ENCODE data around the gene HECW1. TPM values are rescaled to one million over a fixed set of nuclear protein-coding genes. Genes with fewer than 3 reads are reported as not detected.

Gene HECW1
- total and polyA plus RNA-seq, 2 experiments from 2014 or later, result 11.0 to 21.8 TPM

DNA sequence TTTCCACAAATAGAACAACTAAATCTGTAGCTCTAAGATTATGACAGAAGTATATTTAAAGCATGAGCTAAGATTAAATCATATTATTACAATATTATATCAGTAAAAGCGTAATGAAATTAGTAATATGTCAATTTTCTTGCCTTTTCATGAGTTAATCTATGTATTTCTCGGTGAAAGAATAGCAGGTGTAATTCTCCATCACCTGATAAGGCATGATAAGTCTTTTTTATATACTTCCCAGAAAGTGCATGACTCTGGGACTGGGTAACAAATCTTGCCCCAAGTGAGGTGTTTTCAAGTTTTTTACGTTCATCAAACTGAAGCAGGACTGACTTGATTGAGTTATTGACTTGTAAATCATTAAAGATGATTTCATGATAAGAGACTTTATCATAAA, 100.5 kb downstream of the HECW1 start:
- H3K36me3 Mint-ChIP-seq (ENCODE audit: low read depth), result no peaks in the 10 kb centered on the region; the same call in 2 of the 3 replicates
- peaks cover 36% of the 10 kb centered on the region for H3K4me1 ChIP-seq (ENCODE audit: insufficient read depth)
- H3K9me2 ChIP-seq (ENCODE audit: insufficient read depth), result peaks cover 3% of the 10 kb centered on the region; the same call in 1 of the 2 replicates
- H3K27ac Mint-ChIP-seq, result no peak overlapping the region
- TF ChIP-seq EZH2phosphoT487 (IDR thresholded peaks at IDR 0.05; ENCODE audit: unreplicated experiment) (no peak), STAT1 (IDR thresholded peaks at IDR 0.05; ENCODE audit: unreplicated experiment) (no peak), NANOG (IDR thresholded peaks at IDR 0.05; ENCODE audit: borderline replicate concordance) (no peak), POLR2AphosphoS5 (IDR thresholded peaks at IDR 0.05; ENCODE audit: low read depth) (no peak), ZNF114 (CRISPR knock-in tag; IDR thresholded peaks at IDR 0.05) (no peak), ZNF331 (CRISPR knock-in tag; IDR thresholded peaks at IDR 0.05; ENCODE audit: low read depth) (no peak), EZH2 (IDR thresholded peaks at IDR 0.05; ENCODE audit: low read depth, unreplicated experiment) (no peak), CREB1 (CRISPR knock-in tag; IDR thresholded peaks at IDR 0.05; ENCODE audit: low read depth) (no peak), JUNB (IDR thresholded peaks at IDR 0.05; ENCODE audit: unreplicated experiment) (no peak)
- TF ChIP-seq, protein P1, sequence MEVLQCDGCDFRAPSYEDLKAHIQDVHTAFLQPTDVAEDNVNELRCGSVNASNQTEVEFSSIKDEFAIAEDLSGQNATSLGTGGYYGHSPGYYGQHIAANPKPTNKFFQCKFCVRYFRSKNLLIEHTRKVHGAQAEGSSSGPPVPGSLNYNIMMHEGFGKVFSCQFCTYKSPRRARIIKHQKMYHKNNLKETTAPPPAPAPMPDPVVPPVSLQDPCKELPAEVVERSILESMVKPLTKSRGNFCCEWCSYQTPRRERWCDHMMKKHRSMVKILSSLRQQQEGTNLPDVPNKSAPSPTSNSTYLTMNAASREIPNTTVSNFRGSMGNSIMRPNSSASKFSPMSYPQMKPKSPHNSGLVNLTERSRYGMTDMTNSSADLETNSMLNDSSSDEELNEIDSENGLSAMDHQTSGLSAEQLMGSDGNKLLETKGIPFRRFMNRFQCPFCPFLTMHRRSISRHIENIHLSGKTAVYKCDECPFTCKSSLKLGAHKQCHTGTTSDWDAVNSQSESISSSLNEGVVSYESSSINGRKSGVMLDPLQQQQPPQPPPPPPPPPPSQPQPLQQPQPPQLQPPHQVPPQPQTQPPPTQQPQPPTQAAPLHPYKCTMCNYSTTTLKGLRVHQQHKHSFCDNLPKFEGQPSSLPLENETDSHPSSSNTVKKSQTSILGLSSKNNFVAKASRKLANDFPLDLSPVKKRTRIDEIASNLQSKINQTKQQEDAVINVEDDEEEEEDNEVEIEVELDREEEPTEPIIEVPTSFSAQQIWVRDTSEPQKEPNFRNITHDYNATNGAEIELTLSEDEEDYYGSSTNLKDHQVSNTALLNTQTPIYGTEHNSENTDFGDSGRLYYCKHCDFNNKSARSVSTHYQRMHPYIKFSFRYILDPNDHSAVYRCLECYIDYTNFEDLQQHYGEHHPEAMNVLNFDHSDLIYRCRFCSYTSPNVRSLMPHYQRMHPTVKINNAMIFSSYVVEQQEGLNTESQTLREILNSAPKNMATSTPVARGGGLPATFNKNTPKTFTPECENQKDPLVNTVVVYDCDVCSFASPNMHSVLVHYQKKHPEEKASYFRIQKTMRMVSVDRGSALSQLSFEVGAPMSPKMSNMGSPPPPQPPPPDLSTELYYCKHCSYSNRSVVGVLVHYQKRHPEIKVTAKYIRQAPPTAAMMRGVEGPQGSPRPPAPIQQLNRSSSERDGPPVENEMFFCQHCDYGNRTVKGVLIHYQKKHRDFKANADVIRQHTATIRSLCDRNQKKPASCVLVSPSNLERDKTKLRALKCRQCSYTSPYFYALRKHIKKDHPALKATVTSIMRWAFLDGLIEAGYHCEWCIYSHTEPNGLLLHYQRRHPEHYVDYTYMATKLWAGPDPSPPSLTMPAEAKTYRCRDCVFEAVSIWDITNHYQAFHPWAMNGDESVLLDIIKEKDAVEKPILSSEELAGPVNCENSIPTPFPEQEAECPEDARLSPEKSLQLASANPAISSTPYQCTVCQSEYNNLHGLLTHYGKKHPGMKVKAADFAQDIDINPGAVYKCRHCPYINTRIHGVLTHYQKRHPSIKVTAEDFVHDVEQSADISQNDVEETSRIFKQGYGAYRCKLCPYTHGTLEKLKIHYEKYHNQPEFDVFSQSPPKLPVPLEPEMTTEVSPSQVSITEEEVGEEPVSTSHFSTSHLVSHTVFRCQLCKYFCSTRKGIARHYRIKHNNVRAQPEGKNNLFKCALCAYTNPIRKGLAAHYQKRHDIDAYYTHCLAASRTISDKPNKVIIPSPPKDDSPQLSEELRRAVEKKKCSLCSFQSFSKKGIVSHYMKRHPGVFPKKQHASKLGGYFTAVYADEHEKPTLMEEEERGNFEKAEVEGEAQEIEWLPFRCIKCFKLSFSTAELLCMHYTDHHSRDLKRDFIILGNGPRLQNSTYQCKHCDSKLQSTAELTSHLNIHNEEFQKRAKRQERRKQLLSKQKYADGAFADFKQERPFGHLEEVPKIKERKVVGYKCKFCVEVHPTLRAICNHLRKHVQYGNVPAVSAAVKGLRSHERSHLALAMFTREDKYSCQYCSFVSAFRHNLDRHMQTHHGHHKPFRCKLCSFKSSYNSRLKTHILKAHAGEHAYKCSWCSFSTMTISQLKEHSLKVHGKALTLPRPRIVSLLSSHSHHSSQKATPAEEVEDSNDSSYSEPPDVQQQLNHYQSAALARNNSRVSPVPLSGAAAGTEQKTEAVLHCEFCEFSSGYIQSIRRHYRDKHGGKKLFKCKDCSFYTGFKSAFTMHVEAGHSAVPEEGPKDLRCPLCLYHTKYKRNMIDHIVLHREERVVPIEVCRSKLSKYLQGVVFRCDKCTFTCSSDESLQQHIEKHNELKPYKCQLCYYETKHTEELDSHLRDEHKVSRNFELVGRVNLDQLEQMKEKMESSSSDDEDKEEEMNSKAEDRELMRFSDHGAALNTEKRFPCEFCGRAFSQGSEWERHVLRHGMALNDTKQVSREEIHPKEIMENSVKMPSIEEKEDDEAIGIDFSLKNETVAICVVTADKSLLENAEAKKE (CRISPR knock-in tag; IDR thresholded peaks at IDR 0.05), result no peak
- TF ChIP-seq, protein P2, sequence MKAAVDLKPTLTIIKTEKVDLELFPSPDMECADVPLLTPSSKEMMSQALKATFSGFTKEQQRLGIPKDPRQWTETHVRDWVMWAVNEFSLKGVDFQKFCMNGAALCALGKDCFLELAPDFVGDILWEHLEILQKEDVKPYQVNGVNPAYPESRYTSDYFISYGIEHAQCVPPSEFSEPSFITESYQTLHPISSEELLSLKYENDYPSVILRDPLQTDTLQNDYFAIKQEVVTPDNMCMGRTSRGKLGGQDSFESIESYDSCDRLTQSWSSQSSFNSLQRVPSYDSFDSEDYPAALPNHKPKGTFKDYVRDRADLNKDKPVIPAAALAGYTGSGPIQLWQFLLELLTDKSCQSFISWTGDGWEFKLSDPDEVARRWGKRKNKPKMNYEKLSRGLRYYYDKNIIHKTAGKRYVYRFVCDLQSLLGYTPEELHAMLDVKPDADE (IDR thresholded peaks at IDR 0.05), result no peak
- TF ChIP-seq, protein P3, sequence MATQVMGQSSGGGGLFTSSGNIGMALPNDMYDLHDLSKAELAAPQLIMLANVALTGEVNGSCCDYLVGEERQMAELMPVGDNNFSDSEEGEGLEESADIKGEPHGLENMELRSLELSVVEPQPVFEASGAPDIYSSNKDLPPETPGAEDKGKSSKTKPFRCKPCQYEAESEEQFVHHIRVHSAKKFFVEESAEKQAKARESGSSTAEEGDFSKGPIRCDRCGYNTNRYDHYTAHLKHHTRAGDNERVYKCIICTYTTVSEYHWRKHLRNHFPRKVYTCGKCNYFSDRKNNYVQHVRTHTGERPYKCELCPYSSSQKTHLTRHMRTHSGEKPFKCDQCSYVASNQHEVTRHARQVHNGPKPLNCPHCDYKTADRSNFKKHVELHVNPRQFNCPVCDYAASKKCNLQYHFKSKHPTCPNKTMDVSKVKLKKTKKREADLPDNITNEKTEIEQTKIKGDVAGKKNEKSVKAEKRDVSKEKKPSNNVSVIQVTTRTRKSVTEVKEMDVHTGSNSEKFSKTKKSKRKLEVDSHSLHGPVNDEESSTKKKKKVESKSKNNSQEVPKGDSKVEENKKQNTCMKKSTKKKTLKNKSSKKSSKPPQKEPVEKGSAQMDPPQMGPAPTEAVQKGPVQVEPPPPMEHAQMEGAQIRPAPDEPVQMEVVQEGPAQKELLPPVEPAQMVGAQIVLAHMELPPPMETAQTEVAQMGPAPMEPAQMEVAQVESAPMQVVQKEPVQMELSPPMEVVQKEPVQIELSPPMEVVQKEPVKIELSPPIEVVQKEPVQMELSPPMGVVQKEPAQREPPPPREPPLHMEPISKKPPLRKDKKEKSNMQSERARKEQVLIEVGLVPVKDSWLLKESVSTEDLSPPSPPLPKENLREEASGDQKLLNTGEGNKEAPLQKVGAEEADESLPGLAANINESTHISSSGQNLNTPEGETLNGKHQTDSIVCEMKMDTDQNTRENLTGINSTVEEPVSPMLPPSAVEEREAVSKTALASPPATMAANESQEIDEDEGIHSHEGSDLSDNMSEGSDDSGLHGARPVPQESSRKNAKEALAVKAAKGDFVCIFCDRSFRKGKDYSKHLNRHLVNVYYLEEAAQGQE (IDR thresholded peaks at IDR 0.05; ENCODE audit: unreplicated experiment), result no peak
- TF ChIP-seq, protein P4, sequence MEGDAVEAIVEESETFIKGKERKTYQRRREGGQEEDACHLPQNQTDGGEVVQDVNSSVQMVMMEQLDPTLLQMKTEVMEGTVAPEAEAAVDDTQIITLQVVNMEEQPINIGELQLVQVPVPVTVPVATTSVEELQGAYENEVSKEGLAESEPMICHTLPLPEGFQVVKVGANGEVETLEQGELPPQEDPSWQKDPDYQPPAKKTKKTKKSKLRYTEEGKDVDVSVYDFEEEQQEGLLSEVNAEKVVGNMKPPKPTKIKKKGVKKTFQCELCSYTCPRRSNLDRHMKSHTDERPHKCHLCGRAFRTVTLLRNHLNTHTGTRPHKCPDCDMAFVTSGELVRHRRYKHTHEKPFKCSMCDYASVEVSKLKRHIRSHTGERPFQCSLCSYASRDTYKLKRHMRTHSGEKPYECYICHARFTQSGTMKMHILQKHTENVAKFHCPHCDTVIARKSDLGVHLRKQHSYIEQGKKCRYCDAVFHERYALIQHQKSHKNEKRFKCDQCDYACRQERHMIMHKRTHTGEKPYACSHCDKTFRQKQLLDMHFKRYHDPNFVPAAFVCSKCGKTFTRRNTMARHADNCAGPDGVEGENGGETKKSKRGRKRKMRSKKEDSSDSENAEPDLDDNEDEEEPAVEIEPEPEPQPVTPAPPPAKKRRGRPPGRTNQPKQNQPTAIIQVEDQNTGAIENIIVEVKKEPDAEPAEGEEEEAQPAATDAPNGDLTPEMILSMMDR (conservative IDR thresholded peaks at IDR 0.05; ENCODE audit: low read depth in 2 of 2), result no peak
- no peak for DNase-seq (ENCODE audit: low spot score)
- no peak overlapping the region for H2AFZ ChIP-seq
- H4K20me1 ChIP-seq (replicated peaks; ENCODE audit: insufficient read depth), result no peaks in the 10 kb centered on the region
- no peak overlapping the region for H3K4me2 ChIP-seq
- H3K4me3 ChIP-seq, result no peak overlapping the region
- no peaks in the 10 kb centered on the region for H3K9me3 Mint-ChIP-seq
- no peaks in the 10 kb centered on the region for H3K36me3 ChIP-seq (ENCODE audit: insufficient read depth)
- H3F3A ChIP-seq (replicated peaks; ENCODE audit: low read depth), result no peaks in the 10 kb centered on the region
- H3K4me1 Mint-ChIP-seq, result peaks cover 31% of the 10 kb centered on the region
- no peaks in the 10 kb centered on the region for H3K27me3 ChIP-seq (ENCODE audit: insufficient read depth)
- no peak for ATAC-seq
- no peak overlapping the region for H3K27ac ChIP-seq (ENCODE audit: low read depth)
- H3K27me3 Mint-ChIP-seq (ENCODE audit: insufficient read depth, low read depth, poor library complexity), result peaks cover 1% of the 10 kb centered on the region
- H3K4me3 Mint-ChIP-seq, result no peak overlapping the region
- no peaks in the 10 kb centered on the region for H3K79me2 ChIP-seq (replicated peaks; ENCODE audit: insufficient read depth)
